GM12878 (cell line): Measurements from ENCODE around the gene FBXO7. TPM values are rescaled to one million over a fixed set of nuclear protein-coding genes. Genes with fewer than 3 reads are reported as not detected.
A peak's percentile ranks its signal among the peaks of the same experiment; 100 is the strongest.

Source experiments
- ATAC-seq: fragments of 200-7000 bp; cut with Tn5 transposase; 3 replicates; pipeline ENCODE4 v1.9.1; 2020; ENCODE audit warnings: mild to moderate bottlenecking, moderate library complexity
- BruUV-seq: library from RNA; stranded (reverse); fragments of 400-500 nt; replicated peaks from 2 replicates; lab custom pipeline; 2021; lab: Mats Ljungman, UMichigan
- CTCF ChIA-PET: fragments of 300-600 bp; sonication (Branson Sonifier 250); formaldehyde crosslinking; extraction: SDS; loops from one replicate; lab custom pipeline; 2021; ENCODE audit warnings: inconsistent platforms; lab: Yijun Ruan, JAX
- POLR2A ChIA-PET: fragments of 350-600 bp; formaldehyde crosslinking; extraction: SDS; loops from one replicate; lab custom pipeline; 2021; ENCODE audit warnings: inconsistent platforms; lab: Charles Lee
- RAD21 ChIA-PET: fragments of 300-600 bp; sonication (Branson Sonifier 250); formaldehyde crosslinking; loops from one replicate; lab custom pipeline; 2023; ENCODE audit warnings: antibody characterized with exemption; ENCODE audit not compliant: unreplicated experiment; lab: Charles Lee
- SMC1A ChIA-PET: fragments of 300-600 bp; sonication (Branson Sonifier 250); formaldehyde crosslinking; loops from one replicate; lab custom pipeline; 2023; ENCODE audit not compliant: unreplicated experiment, uncharacterized antibody; lab: Charles Lee
- DNase-seq: peaks from one replicate; pipeline ENCODE4 v3.0.0-alpha.2; 2011; ENCODE audit warnings: low read depth, low spot score
- FAIRE-seq: peaks from 3 replicates; lab custom pipeline; 2011; peaks lifted over from hg19 to GRCh38; lab: Jason Lieb, UNC
- H2AFZ ChIP-seq: 2 replicates; pipeline ENCODE4 v1.6.0; 2011; ENCODE audit warnings: low read depth, low read length, control low read depth; ENCODE audit not compliant: control insufficient read depth
- H3K27ac ChIP-seq: 2 replicates; pipeline ENCODE4 v1.5.1; 2011; ENCODE audit warnings: control low read depth; ENCODE audit not compliant: control insufficient read depth, insufficient read depth
- H3K27me3 ChIP-seq, 2 experiments: replicated peaks in 1 of 2; 2 replicates each; pipeline versions ENCODE4 v1.6.0 to v1.6.1; 2011; ENCODE audit warnings: low read length in 1 of 2; ENCODE audit not compliant: control insufficient read depth in 2 of 2, insufficient read depth in 2 of 2
- H3K36me3 ChIP-seq, 2 experiments: 2 replicates each; pipeline ENCODE4 v1.5.1; 2011; ENCODE audit warnings: low read length in 1 of 2; ENCODE audit not compliant: control insufficient read depth in 2 of 2, insufficient read depth in 2 of 2
- H3K4me1 ChIP-seq: 2 replicates; pipeline ENCODE4 v1.6.1; 2011; ENCODE audit warnings: mild to moderate bottlenecking, low read length, moderate library complexity, mixed read lengths; ENCODE audit not compliant: control insufficient read depth, insufficient read depth
- H3K4me2 ChIP-seq: 2 replicates; pipeline ENCODE4 v1.6.0; 2011; ENCODE audit warnings: control low read depth; ENCODE audit not compliant: control insufficient read depth, insufficient read depth
- H3K4me3 ChIP-seq: fragments of 200-600 bp; sonication (generic); 2 replicates; pipeline ENCODE4 v1.5.1; 2016
- H3K79me2 ChIP-seq: 2 replicates; pipeline ENCODE4 v1.6.0; 2011; ENCODE audit warnings: low read length; ENCODE audit not compliant: control insufficient read depth, insufficient read depth
- H3K9ac ChIP-seq: 2 replicates; pipeline ENCODE4 v1.8.0; 2011; ENCODE audit warnings: low read length, control low read depth, mixed read lengths; ENCODE audit not compliant: control insufficient read depth, insufficient read depth
- H3K9me3 ChIP-seq: replicated peaks from 3 replicates; pipeline ENCODE4 v1.5.1; 2011; ENCODE audit warnings: mild to moderate bottlenecking, low read length; ENCODE audit not compliant: control insufficient read depth, insufficient read depth
- H4K20me1 ChIP-seq: 2 replicates; pipeline ENCODE4 v1.6.0; 2011; ENCODE audit not compliant: control insufficient read depth, insufficient read depth
- EGR1 ChIP-seq, 2 experiments: IDR thresholded peaks; 1 replicate in 1 of 2; 2 replicates in 1 of 2; pipeline ENCODE4 v1.6.1; 2011 to 2012; ENCODE audit warnings: low read depth in 2 of 2, low read length in 2 of 2, borderline replicate concordance in 1 of 2, mild to moderate bottlenecking in 1 of 2, moderate library complexity in 1 of 2
- IRF4 ChIP-seq: IDR thresholded peaks from 2 replicates; pipeline ENCODE4 v1.6.1; 2011; ENCODE audit warnings: low read depth, low read length
- LARP7 ChIP-seq: fragments of 450-650 bp; IDR thresholded peaks from 2 replicates; pipeline ENCODE4 v1.6.1; 2017; ENCODE audit warnings: mild to moderate bottlenecking
- NFYA ChIP-seq: IDR thresholded peaks from 2 replicates; pipeline ENCODE4 v1.6.1; 2011; ENCODE audit warnings: low read depth, mild to moderate bottlenecking, low read length, improper control_type of control experiment, borderline replicate concordance
- SUZ12 ChIP-seq: fragments of 200-600 bp; sonication (generic); IDR thresholded peaks from one replicate; pipeline ENCODE4 v1.6.1; 2018; ENCODE audit warnings: antibody characterized with exemption, mild to moderate bottlenecking; ENCODE audit not compliant: unreplicated experiment
- TCF12 ChIP-seq: IDR thresholded peaks from 2 replicates; pipeline ENCODE4 v1.6.1; 2011; ENCODE audit warnings: low read depth, mild to moderate bottlenecking, low read length
- ZBTB40 ChIP-seq: fragments of 450-650 bp; IDR thresholded peaks from 2 replicates; pipeline ENCODE4 v1.6.1; 2016; ENCODE audit warnings: mild to moderate bottlenecking, moderate library complexity, borderline replicate concordance
- ZNF217 ChIP-seq: fragments of 450-650 bp; IDR thresholded peaks from 2 replicates; pipeline ENCODE4 v1.6.1; 2017; ENCODE audit warnings: antibody characterized with exemption, mild to moderate bottlenecking
- WGBS: methylation state at CpG from one replicate; pipeline ENCODE4 v1.1.6; 2016; ENCODE audit warnings: low lambda C conversion rate; ENCODE audit not compliant: insufficient replicate concordance, insufficient coverage; ENCODE audit errors: missing lambda C conversion rate; 5-methylcytosine and 5-hydroxymethylcytosine counted together
- in situ Hi-C: fragments of 300-500 bp; cut with MboI; formaldehyde crosslinking; loops from 9 replicates; pipeline ENCODE4 v1.14.3; 2018; ENCODE audit warnings: mixed read lengths
- intact Hi-C: fragments of 100-400 bp; cut with micrococcal nuclease; formaldehyde crosslinking; loops from one replicate; pipeline ENCODE4 v1.14.2; 2022; ENCODE audit not compliant: unreplicated experiment
- polyA plus RNA-seq, 11 experiments: library from polyadenylated mRNA; depleted of rRNA in 4 of 11; unstranded in 6 of 11; stranded (reverse) in 5 of 11; fragments of >200 nt; fragmentation: Nextera tagmentation in 4 of 11; fragmentation: Illumina TruSeq in 1 of 11; extraction: Ambion mirVana in 4 of 11; extraction: Trizol in 1 of 11; gene quantifications; 1 replicate in 1 of 11; 2 replicates in 10 of 11; pipeline versions ENCODE4 v1.2.1 to v1.2.3, GENCODE V29; 2011 to 2016; ENCODE audit warnings: inconsistent platforms in 2 of 11, missing spikeins in 2 of 11, low read depth in 1 of 11
- total RNA-seq, 4 experiments: library from RNA; depleted of rRNA in 3 of 4; stranded (reverse); fragments of >200 nt in 3 of 4; fragmentation: Illumina TruSeq in 1 of 4; extraction: Trizol in 1 of 4; gene quantifications; 2 replicates each; pipeline versions ENCODE4 v1.2.1 to v1.2.3, GENCODE V29; 2013 to 2021
- TF ChIP-seq, protein P1 (sequence below): IDR thresholded peaks from 2 replicates; pipeline ENCODE4 v1.6.1; 2011; ENCODE audit warnings: mild to moderate bottlenecking, low read depth, low read length, moderate library complexity; ENCODE audit not compliant: insufficient replicate concordance
- TF ChIP-seq, protein P2 (sequence below), 3 experiments: IDR thresholded peaks in 2 of 3; conservative IDR thresholded peaks in 1 of 3; 2 replicates each; pipeline ENCODE4 v1.5.1; 2011; ENCODE audit warnings: low read depth in 3 of 3, low read length in 3 of 3, mild to moderate bottlenecking in 3 of 3, control low read depth in 2 of 3, moderate library complexity in 2 of 3, inconsistent platforms in 1 of 3, mixed read lengths in 1 of 3; ENCODE audit not compliant: control insufficient read depth in 2 of 3, insufficient read depth in 1 of 3; ENCODE audit errors: extremely low read depth in 1 of 3

The FBXO7 gene
- total and polyA plus RNA-seq, 10 of the 15 experiments (the other 5 are each of a cell fraction or from before 2014, with no cell fraction given), result 37.3 to 192 (median 110) TPM

- no peak for TF ChIP-seq EGR1 (IDR thresholded peaks at IDR 0.05; ENCODE audit: borderline replicate concordance in 1 of 2, low read depth in 2 of 2, low read length in 2 of 2)
- TF ChIP-seq LARP7, result no peak
- TF ChIP-seq, protein P1, sequence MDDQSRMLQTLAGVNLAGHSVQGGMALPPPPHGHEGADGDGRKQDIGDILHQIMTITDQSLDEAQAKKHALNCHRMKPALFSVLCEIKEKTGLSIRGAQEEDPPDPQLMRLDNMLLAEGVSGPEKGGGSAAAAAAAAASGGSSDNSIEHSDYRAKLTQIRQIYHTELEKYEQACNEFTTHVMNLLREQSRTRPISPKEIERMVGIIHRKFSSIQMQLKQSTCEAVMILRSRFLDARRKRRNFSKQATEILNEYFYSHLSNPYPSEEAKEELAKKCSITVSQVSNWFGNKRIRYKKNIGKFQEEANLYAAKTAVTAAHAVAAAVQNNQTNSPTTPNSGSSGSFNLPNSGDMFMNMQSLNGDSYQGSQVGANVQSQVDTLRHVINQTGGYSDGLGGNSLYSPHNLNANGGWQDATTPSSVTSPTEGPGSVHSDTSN, result no peak
- no peak for TF ChIP-seq IRF4
Measured at GRCh38 chr22:32528316-32528715, 53.7 kb downstream of the FBXO7 start (continued).

- WGBS, result 35% methylated on average over 29 of the region's 29 CpGs
- Histone ChIP-seq H3K4me1 (no peaks in the 10 kb centered on the region), H3K4me3 (no peak overlapping the region), H3K79me2 (no peaks in the 10 kb centered on the region), H3K9me3 (no peaks in the 10 kb centered on the region), H3K4me2 (no peak overlapping the region), H2AFZ (no peak overlapping the region), H3K9ac (no peak overlapping the region), H3K36me3 (no peaks in the 10 kb centered on the region), H4K20me1 (no peaks in the 10 kb centered on the region), H3K27ac (no peak overlapping the region), H3K27me3 (peaks cover 0 to 2% of the 10 kb centered on the region in 2 experiments; a peak in 1 of 4 replicates)
- BruUV-seq, result no TSS peak
- intact Hi-C loops, result loop anchor here (1.0 to 5.0 kb wide), 3 partner anchors 267 to 471 kb away; no protein-coding TSS in a partner anchor
- peak; percentile 9 for DNase-seq
- ChIA-PET CTCF (interaction anchor here (0.6 to 7.3 kb wide), 21 partner anchors 8 to 683 kb away, joined by 3 to 108 read pairs (median 5); no protein-coding TSS in a partner anchor), RAD21 (interaction anchor here (0.6 to 5.5 kb wide), 5 partner anchors 8 to 675 kb away, joined by 3 to 55 read pairs (median 3); no protein-coding TSS in a partner anchor), SMC1A (interaction anchor here (0.6 to 3.5 kb wide), 8 partner anchors 29 to 520 kb away, joined by 3 to 24 read pairs (median 3); no protein-coding TSS in a partner anchor), POLR2A (no interaction called here)
- in situ Hi-C loops, result loop anchor here (5.0 kb wide), 2 partner anchors 268 to 458 kb away; no protein-coding TSS in a partner anchor
- peak; percentile 96 for ATAC-seq
- FAIRE-seq, result peak; percentile 80
- TF ChIP-seq LARP7 (0 out of 2 replicates have a peak, but pooled peaks have one; percentile 23), SUZ12 (no peak), TCF12 (0 out of 2 replicates have a peak, but pooled peaks have one; percentile 36), ZNF217 (no peak), NFYA (no peak), ZBTB40 (no peak)
- TF ChIP-seq, protein P2, sequence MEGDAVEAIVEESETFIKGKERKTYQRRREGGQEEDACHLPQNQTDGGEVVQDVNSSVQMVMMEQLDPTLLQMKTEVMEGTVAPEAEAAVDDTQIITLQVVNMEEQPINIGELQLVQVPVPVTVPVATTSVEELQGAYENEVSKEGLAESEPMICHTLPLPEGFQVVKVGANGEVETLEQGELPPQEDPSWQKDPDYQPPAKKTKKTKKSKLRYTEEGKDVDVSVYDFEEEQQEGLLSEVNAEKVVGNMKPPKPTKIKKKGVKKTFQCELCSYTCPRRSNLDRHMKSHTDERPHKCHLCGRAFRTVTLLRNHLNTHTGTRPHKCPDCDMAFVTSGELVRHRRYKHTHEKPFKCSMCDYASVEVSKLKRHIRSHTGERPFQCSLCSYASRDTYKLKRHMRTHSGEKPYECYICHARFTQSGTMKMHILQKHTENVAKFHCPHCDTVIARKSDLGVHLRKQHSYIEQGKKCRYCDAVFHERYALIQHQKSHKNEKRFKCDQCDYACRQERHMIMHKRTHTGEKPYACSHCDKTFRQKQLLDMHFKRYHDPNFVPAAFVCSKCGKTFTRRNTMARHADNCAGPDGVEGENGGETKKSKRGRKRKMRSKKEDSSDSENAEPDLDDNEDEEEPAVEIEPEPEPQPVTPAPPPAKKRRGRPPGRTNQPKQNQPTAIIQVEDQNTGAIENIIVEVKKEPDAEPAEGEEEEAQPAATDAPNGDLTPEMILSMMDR (IDR thresholded peaks at IDR 0.05 in 2 of 3, conservative IDR thresholded peaks at IDR 0.05 in 1 of 3; ENCODE audit: control insufficient read depth in 2 of 3, extremely low read depth in 1 of 3, insufficient read depth in 1 of 3, low read depth in 3 of 3, low read length in 3 of 3), result peak; percentile 65 to 84 (median 77)
Measured at GRCh38 chr22:32528984-32529982, 54.7 kb downstream of the FBXO7 start.
